GM12878 (cell line): ENCODE data around the gene SMOC2. TPM values are rescaled to one million over a fixed set of nuclear protein-coding genes. Genes with fewer than 3 reads are reported as not detected.

Source experiments
- ATAC-seq: fragments of 200-7000 bp; cut with Tn5 transposase; 3 replicates; pipeline ENCODE4 v1.9.1; 2020; ENCODE audit warnings: mild to moderate bottlenecking, moderate library complexity
- BruUV-seq: library from RNA; stranded (reverse); fragments of 400-500 nt; replicated peaks from 2 replicates; lab custom pipeline; 2021; lab: Mats Ljungman, UMichigan
- CTCF ChIA-PET: fragments of 300-600 bp; sonication (Branson Sonifier 250); formaldehyde crosslinking; extraction: SDS; loops from one replicate; lab custom pipeline; 2021; ENCODE audit warnings: inconsistent platforms; lab: Yijun Ruan, JAX
- POLR2A ChIA-PET: fragments of 350-600 bp; formaldehyde crosslinking; extraction: SDS; loops from one replicate; lab custom pipeline; 2021; ENCODE audit warnings: inconsistent platforms; lab: Charles Lee
- RAD21 ChIA-PET: fragments of 300-600 bp; sonication (Branson Sonifier 250); formaldehyde crosslinking; loops from one replicate; lab custom pipeline; 2023; ENCODE audit warnings: antibody characterized with exemption; ENCODE audit not compliant: unreplicated experiment; lab: Charles Lee
- SMC1A ChIA-PET: fragments of 300-600 bp; sonication (Branson Sonifier 250); formaldehyde crosslinking; loops from one replicate; lab custom pipeline; 2023; ENCODE audit not compliant: unreplicated experiment, uncharacterized antibody; lab: Charles Lee
- DNase-seq: peaks from one replicate; pipeline ENCODE4 v3.0.0-alpha.2; 2011; ENCODE audit warnings: low read depth, low spot score
- FAIRE-seq: peaks from 3 replicates; lab custom pipeline; 2011; peaks lifted over from hg19 to GRCh38; lab: Jason Lieb, UNC
- H2AFZ ChIP-seq: 2 replicates; pipeline ENCODE4 v1.6.0; 2011; ENCODE audit warnings: low read depth, low read length, control low read depth; ENCODE audit not compliant: control insufficient read depth
- H3K27ac ChIP-seq: 2 replicates; pipeline ENCODE4 v1.5.1; 2011; ENCODE audit warnings: control low read depth; ENCODE audit not compliant: control insufficient read depth, insufficient read depth
- H3K27me3 ChIP-seq, 2 experiments: replicated peaks in 1 of 2; 2 replicates each; pipeline versions ENCODE4 v1.6.0 to v1.6.1; 2011; ENCODE audit warnings: low read length in 1 of 2; ENCODE audit not compliant: control insufficient read depth in 2 of 2, insufficient read depth in 2 of 2
- H3K36me3 ChIP-seq, 2 experiments: 2 replicates each; pipeline ENCODE4 v1.5.1; 2011; ENCODE audit warnings: low read length in 1 of 2; ENCODE audit not compliant: control insufficient read depth in 2 of 2, insufficient read depth in 2 of 2
- H3K4me1 ChIP-seq: 2 replicates; pipeline ENCODE4 v1.6.1; 2011; ENCODE audit warnings: mild to moderate bottlenecking, low read length, moderate library complexity, mixed read lengths; ENCODE audit not compliant: control insufficient read depth, insufficient read depth
- H3K4me2 ChIP-seq: 2 replicates; pipeline ENCODE4 v1.6.0; 2011; ENCODE audit warnings: control low read depth; ENCODE audit not compliant: control insufficient read depth, insufficient read depth
- H3K4me3 ChIP-seq: fragments of 200-600 bp; sonication (generic); 2 replicates; pipeline ENCODE4 v1.5.1; 2016
- H3K79me2 ChIP-seq: 2 replicates; pipeline ENCODE4 v1.6.0; 2011; ENCODE audit warnings: low read length; ENCODE audit not compliant: control insufficient read depth, insufficient read depth
- H3K9ac ChIP-seq: 2 replicates; pipeline ENCODE4 v1.8.0; 2011; ENCODE audit warnings: low read length, control low read depth, mixed read lengths; ENCODE audit not compliant: control insufficient read depth, insufficient read depth
- H3K9me3 ChIP-seq: replicated peaks from 3 replicates; pipeline ENCODE4 v1.5.1; 2011; ENCODE audit warnings: mild to moderate bottlenecking, low read length; ENCODE audit not compliant: control insufficient read depth, insufficient read depth
- H4K20me1 ChIP-seq: 2 replicates; pipeline ENCODE4 v1.6.0; 2011; ENCODE audit not compliant: control insufficient read depth, insufficient read depth
- ASH2L ChIP-seq: fragments of 300-600, 200-600 bp; sonication (generic); IDR thresholded peaks from 2 replicates; pipeline ENCODE4 v1.6.1; 2017; ENCODE audit warnings: low read depth, mild to moderate bottlenecking, borderline replicate concordance
- ATF7 ChIP-seq: fragments of 450-650 bp; IDR thresholded peaks from 2 replicates; pipeline ENCODE4 v1.6.1; 2016; ENCODE audit warnings: low read depth, mild to moderate bottlenecking
- CBFB ChIP-seq: IDR thresholded peaks from 2 replicates; pipeline ENCODE4 v1.6.1; 2016; ENCODE audit warnings: antibody characterized with exemption, low read depth
- EED ChIP-seq: sonication (generic); IDR thresholded peaks from 2 replicates; pipeline ENCODE4 v1.6.1; 2016; ENCODE audit warnings: antibody characterized with exemption, low read depth
- HDGF ChIP-seq: fragments of 450-650 bp; IDR thresholded peaks from 2 replicates; pipeline ENCODE4 v1.6.1; 2016; ENCODE audit warnings: antibody characterized with exemption
- LARP7 ChIP-seq: fragments of 450-650 bp; IDR thresholded peaks from 2 replicates; pipeline ENCODE4 v1.6.1; 2017; ENCODE audit warnings: mild to moderate bottlenecking
- MEF2A ChIP-seq: IDR thresholded peaks from 2 replicates; pipeline ENCODE4 v1.6.1; 2011; ENCODE audit warnings: low read depth, mild to moderate bottlenecking, low read length, moderate library complexity; ENCODE audit not compliant: insufficient read depth
- MYC ChIP-seq: IDR thresholded peaks from 2 replicates; pipeline ENCODE4 v1.6.1; 2011; ENCODE audit warnings: mild to moderate bottlenecking, low read length, moderate library complexity, inconsistent platforms; ENCODE audit not compliant: insufficient read depth, insufficient replicate concordance, insufficient read length, severe bottlenecking
- NR2C2 ChIP-seq: IDR thresholded peaks from 2 replicates; pipeline ENCODE4 v1.6.1; 2011; ENCODE audit warnings: borderline replicate concordance, low read depth; ENCODE audit not compliant: control insufficient read depth, insufficient read length
- NR2F1 ChIP-seq: fragments of 450-650 bp; conservative IDR thresholded peaks from 2 replicates; pipeline ENCODE4 v1.6.1; 2017; ENCODE audit warnings: mild to moderate bottlenecking
- NRF1 ChIP-seq: conservative IDR thresholded peaks from 2 replicates; pipeline ENCODE4 v1.6.1; 2011; ENCODE audit warnings: mild to moderate bottlenecking, low read depth, low read length, improper control_type of control experiment
- RAD21 ChIP-seq: IDR thresholded peaks from 2 replicates; pipeline ENCODE4 v1.6.1; 2011; ENCODE audit warnings: mild to moderate bottlenecking, low read depth, low read length, moderate library complexity; ENCODE audit not compliant: insufficient read depth
- SMAD5 ChIP-seq: IDR thresholded peaks from 2 replicates; pipeline ENCODE4 v1.6.1; 2016; ENCODE audit warnings: antibody characterized with exemption, low read depth
- SREBF2 ChIP-seq: IDR thresholded peaks from 2 replicates; pipeline ENCODE4 v1.6.1; 2012; ENCODE audit warnings: mild to moderate bottlenecking, low read length
- WGBS: methylation state at CpG from one replicate; pipeline ENCODE4 v1.1.6; 2016; ENCODE audit warnings: low lambda C conversion rate; ENCODE audit not compliant: insufficient replicate concordance, insufficient coverage; ENCODE audit errors: missing lambda C conversion rate; 5-methylcytosine and 5-hydroxymethylcytosine counted together
- in situ Hi-C: fragments of 300-500 bp; cut with MboI; formaldehyde crosslinking; loops from 9 replicates; pipeline ENCODE4 v1.14.3; 2018; ENCODE audit warnings: mixed read lengths
- intact Hi-C: fragments of 100-400 bp; cut with micrococcal nuclease; formaldehyde crosslinking; loops from one replicate; pipeline ENCODE4 v1.14.2; 2022; ENCODE audit not compliant: unreplicated experiment
- polyA plus RNA-seq, 11 experiments: library from polyadenylated mRNA; depleted of rRNA in 4 of 11; unstranded in 6 of 11; stranded (reverse) in 5 of 11; fragments of >200 nt; fragmentation: Nextera tagmentation in 4 of 11; fragmentation: Illumina TruSeq in 1 of 11; extraction: Ambion mirVana in 4 of 11; extraction: Trizol in 1 of 11; gene quantifications; 1 replicate in 1 of 11; 2 replicates in 10 of 11; pipeline versions ENCODE4 v1.2.1 to v1.2.3, GENCODE V29; 2011 to 2016; ENCODE audit warnings: inconsistent platforms in 2 of 11, missing spikeins in 2 of 11, low read depth in 1 of 11
- total RNA-seq, 4 experiments: library from RNA; depleted of rRNA in 3 of 4; stranded (reverse); fragments of >200 nt in 3 of 4; fragmentation: Illumina TruSeq in 1 of 4; extraction: Trizol in 1 of 4; gene quantifications; 2 replicates each; pipeline versions ENCODE4 v1.2.1 to v1.2.3, GENCODE V29; 2013 to 2021
- TF ChIP-seq, protein P1 (sequence below): IDR thresholded peaks from 2 replicates; pipeline ENCODE4 v1.6.1; 2012; ENCODE audit warnings: low read length, inconsistent platforms
- TF ChIP-seq, protein P2 (sequence below): fragments of 450-650 bp; IDR thresholded peaks from 2 replicates; pipeline ENCODE4 v1.6.1; 2017; ENCODE audit warnings: mild to moderate bottlenecking, moderate library complexity
- TF ChIP-seq, protein P3 (sequence below): fragments of 450-650 bp; conservative IDR thresholded peaks from 2 replicates; pipeline ENCODE4 v1.6.1; 2017; ENCODE audit warnings: mild to moderate bottlenecking, moderate library complexity

Gene SMOC2
- total and polyA plus RNA-seq, 10 of the 15 experiments (the other 5 are each of a cell fraction or from before 2014, with no cell fraction given) = 0.10 to 0.12 TPM; not detected in 8

DNA sequence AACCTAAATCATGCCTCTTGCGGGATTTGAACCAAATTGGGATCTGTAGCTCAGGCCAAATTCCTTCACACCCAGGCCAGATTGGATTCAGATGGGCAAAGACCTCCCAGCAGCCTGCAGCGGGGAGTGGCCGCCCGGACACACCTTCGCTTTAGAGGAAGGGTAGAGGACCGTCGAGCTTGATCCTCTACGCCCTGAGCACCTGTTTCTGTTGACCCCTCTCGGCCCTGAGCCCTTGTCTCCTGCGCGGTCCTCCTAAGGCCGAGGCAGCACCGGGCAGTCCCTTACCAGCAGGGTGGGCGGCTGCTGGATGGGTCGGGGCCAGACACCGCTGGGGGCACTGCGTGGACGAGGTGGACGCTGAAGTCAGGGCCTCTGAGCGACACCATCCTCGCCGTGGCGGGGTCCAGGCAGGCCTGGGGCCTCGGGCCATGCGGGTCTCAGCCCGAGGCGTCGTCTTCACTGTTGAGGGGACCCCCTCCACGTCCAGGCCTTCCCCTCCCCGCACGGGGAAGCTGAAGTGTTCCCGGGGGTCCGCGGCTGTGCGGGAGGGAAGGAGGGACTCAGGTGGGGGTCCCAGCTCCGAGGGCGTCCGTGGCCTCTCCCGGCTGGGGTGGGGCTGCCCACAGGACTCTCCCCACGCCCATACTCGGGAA, 114.8 kb downstream of the SMOC2 start:
- WGBS = 62% methylated on average over 39 of the region's 41 CpGs
- ATAC-seq = no peak
- DNase-seq = no peak
- TF ChIP-seq, protein P1, sequence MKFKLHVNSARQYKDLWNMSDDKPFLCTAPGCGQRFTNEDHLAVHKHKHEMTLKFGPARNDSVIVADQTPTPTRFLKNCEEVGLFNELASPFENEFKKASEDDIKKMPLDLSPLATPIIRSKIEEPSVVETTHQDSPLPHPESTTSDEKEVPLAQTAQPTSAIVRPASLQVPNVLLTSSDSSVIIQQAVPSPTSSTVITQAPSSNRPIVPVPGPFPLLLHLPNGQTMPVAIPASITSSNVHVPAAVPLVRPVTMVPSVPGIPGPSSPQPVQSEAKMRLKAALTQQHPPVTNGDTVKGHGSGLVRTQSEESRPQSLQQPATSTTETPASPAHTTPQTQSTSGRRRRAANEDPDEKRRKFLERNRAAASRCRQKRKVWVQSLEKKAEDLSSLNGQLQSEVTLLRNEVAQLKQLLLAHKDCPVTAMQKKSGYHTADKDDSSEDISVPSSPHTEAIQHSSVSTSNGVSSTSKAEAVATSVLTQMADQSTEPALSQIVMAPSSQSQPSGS = no peak
- TF ChIP-seq SMAD5 (no peak), RAD21 (no peak), CBFB (no peak), NR2C2 (no peak), MEF2A (no peak), SREBF2 (no peak), LARP7 (no peak), MYC (no peak), NR2F1 (no peak), ATF7 (no peak), EED (no peak), ASH2L (no peak), NRF1 (no peak), HDGF (no peak)
- TF ChIP-seq, protein P2, sequence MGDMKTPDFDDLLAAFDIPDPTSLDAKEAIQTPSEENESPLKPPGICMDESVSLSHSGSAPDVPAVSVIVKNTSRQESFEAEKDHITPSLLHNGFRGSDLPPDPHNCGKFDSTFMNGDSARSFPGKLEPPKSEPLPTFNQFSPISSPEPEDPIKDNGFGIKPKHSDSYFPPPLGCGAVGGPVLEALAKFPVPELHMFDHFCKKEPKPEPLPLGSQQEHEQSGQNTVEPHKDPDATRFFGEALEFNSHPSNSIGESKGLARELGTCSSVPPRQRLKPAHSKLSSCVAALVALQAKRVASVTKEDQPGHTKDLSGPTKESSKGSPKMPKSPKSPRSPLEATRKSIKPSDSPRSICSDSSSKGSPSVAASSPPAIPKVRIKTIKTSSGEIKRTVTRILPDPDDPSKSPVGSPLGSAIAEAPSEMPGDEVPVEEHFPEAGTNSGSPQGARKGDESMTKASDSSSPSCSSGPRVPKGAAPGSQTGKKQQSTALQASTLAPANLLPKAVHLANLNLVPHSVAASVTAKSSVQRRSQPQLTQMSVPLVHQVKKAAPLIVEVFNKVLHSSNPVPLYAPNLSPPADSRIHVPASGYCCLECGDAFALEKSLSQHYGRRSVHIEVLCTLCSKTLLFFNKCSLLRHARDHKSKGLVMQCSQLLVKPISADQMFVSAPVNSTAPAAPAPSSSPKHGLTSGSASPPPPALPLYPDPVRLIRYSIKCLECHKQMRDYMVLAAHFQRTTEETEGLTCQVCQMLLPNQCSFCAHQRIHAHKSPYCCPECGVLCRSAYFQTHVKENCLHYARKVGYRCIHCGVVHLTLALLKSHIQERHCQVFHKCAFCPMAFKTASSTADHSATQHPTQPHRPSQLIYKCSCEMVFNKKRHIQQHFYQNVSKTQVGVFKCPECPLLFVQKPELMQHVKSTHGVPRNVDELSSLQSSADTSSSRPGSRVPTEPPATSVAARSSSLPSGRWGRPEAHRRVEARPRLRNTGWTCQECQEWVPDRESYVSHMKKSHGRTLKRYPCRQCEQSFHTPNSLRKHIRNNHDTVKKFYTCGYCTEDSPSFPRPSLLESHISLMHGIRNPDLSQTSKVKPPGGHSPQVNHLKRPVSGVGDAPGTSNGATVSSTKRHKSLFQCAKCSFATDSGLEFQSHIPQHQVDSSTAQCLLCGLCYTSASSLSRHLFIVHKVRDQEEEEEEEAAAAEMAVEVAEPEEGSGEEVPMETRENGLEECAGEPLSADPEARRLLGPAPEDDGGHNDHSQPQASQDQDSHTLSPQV = no peak
- TF ChIP-seq, protein P3, sequence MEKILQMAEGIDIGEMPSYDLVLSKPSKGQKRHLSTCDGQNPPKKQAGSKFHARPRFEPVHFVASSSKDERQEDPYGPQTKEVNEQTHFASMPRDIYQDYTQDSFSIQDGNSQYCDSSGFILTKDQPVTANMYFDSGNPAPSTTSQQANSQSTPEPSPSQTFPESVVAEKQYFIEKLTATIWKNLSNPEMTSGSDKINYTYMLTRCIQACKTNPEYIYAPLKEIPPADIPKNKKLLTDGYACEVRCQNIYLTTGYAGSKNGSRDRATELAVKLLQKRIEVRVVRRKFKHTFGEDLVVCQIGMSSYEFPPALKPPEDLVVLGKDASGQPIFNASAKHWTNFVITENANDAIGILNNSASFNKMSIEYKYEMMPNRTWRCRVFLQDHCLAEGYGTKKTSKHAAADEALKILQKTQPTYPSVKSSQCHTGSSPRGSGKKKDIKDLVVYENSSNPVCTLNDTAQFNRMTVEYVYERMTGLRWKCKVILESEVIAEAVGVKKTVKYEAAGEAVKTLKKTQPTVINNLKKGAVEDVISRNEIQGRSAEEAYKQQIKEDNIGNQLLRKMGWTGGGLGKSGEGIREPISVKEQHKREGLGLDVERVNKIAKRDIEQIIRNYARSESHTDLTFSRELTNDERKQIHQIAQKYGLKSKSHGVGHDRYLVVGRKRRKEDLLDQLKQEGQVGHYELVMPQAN = no peak
- Histone ChIP-seq H3K4me3 (no peak overlapping the region), H3K4me2 (no peak overlapping the region), H2AFZ (no peak overlapping the region), H3K36me3 (no peaks in the 10 kb centered on the region), H3K27me3 (no peaks in the 10 kb centered on the region), H3K79me2 (no peaks in the 10 kb centered on the region), H4K20me1 (no peaks in the 10 kb centered on the region), H3K9ac (no peak overlapping the region), H3K4me1 (no peaks in the 10 kb centered on the region), H3K27ac (no peak overlapping the region), H3K9me3 (no peaks in the 10 kb centered on the region)
- in situ Hi-C loops (no loop called here), intact Hi-C loops (no loop called here)
- ChIA-PET CTCF (no interaction called here), RAD21 (no interaction called here), POLR2A (no interaction called here), SMC1A (no interaction called here)
- BruUV-seq = no TSS peak
- no peak for FAIRE-seq
